ENCODE data around the gene INSL4. TPM values are rescaled to one million over a fixed set of nuclear protein-coding genes. Genes with fewer than 3 reads are reported as not detected.

The INSL4 gene
- total RNA-seq, 2 donors from 2014 or later, result not detected

DNA sequence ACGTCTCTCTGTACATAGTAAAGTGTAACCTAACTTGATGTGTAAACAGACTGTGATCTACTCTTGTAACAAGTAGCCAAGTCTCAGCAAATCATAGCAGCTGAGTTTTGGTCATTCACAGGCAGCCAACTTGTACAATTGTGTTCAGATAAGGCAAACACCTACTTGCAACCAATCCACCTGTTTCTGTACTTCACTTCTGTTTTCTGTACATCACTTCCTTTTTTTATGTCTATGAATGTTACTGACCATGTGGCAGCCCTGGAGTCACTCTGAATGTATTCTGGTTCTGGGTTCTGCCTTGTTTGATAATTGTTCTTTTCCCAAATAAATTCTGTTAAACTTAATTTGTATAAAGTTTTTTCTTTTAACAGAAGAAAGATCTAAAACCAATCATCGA, 47.3 kb downstream of the INSL4 start:
- TF ChIP-seq, protein P1, sequence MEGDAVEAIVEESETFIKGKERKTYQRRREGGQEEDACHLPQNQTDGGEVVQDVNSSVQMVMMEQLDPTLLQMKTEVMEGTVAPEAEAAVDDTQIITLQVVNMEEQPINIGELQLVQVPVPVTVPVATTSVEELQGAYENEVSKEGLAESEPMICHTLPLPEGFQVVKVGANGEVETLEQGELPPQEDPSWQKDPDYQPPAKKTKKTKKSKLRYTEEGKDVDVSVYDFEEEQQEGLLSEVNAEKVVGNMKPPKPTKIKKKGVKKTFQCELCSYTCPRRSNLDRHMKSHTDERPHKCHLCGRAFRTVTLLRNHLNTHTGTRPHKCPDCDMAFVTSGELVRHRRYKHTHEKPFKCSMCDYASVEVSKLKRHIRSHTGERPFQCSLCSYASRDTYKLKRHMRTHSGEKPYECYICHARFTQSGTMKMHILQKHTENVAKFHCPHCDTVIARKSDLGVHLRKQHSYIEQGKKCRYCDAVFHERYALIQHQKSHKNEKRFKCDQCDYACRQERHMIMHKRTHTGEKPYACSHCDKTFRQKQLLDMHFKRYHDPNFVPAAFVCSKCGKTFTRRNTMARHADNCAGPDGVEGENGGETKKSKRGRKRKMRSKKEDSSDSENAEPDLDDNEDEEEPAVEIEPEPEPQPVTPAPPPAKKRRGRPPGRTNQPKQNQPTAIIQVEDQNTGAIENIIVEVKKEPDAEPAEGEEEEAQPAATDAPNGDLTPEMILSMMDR (IDR thresholded peaks at IDR 0.05), result no peak
- DNase-seq (ENCODE audit: low spot score), result no peak
- H3K27me3 ChIP-seq, result no peaks in the 10 kb centered on the region
- no peaks in the 10 kb centered on the region for H3K36me3 ChIP-seq
- H3K9me3 ChIP-seq, result no peaks in the 10 kb centered on the region
- no peak overlapping the region for H3K4me3 ChIP-seq
- H3K27ac ChIP-seq, result no peak overlapping the region
- no peaks in the 10 kb centered on the region for H3K4me1 ChIP-seq

Other genes with a start within 250 kb of the INSL4 start
- 10 to 100 TPM in 1 of 2 donors, 1 to 10 TPM in 1; 7.6 to 21.6 TPM for gene JAK2, start 246.1 kb upstream of the INSL4 start, total RNA-seq
- gene INSL6, start 45.8 kb upstream of the INSL4 start, total RNA-seq, result not detected
- under 1 TPM in 1 of 2 donors, not detected in 1; 0.41 TPM for gene RLN2, start 73.3 kb downstream of the INSL4 start, total RNA-seq
- under 1 TPM in 1 of 2 donors, not detected in 1; 0.71 TPM for gene RLN1, start 108.5 kb downstream of the INSL4 start, total RNA-seq
- 10 to 100 TPM; 17.6 to 30.4 TPM for gene PLGRKT, start 206.5 kb downstream of the INSL4 start, total RNA-seq
- gene CD274, start 219.1 kb downstream of the INSL4 start, total RNA-seq, result 10 to 100 TPM in 1 of 2 donors, 1 to 10 TPM in 1; 6.6 to 14.1 TPM